A549 (cell line): ENCODE measurements around the gene MERTK. TPM values are rescaled to one million over a fixed set of nuclear protein-coding genes. Genes with fewer than 3 reads are reported as not detected.

Source experiments
- ATAC-seq, 2 experiments: fragments of 200-7000 bp in 1 of 2; fragments of >200 bp in 1 of 2; cut with Nextera tagmentation in 1 of 2; cut with Tn5 transposase in 1 of 2; 3 replicates each; pipeline versions ENCODE4 v1.8.0 to v1.9.1; 2018 to 2020; ENCODE audit warnings: mild to moderate bottlenecking in 1 of 2, moderate library complexity in 1 of 2
- CTCF ChIA-PET: fragments of 300-600 bp; sonication (Branson Sonifier 250); formaldehyde crosslinking; extraction: SDS; loops from one replicate; lab custom pipeline; 2021; ENCODE audit warnings: antibody characterized with exemption, inconsistent platforms; lab: Yijun Ruan, JAX
- POLR2A ChIA-PET: fragments of 350-600 bp; formaldehyde crosslinking; extraction: SDS; loops from one replicate; lab custom pipeline; 2021; ENCODE audit warnings: antibody characterized with exemption, inconsistent platforms; lab: Yijun Ruan, JAX
- DNase-seq, 2 experiments: peaks; one replicate each; pipeline versions ENCODE4 v3.0.0 to v3.0.0-alpha.2; 2011 to 2016; ENCODE audit warnings: low read depth in 1 of 2, low spot score in 1 of 2
- FAIRE-seq: peaks from 2 replicates; lab custom pipeline; 2011; peaks lifted over from hg19 to GRCh38; lab: Jason Lieb, UNC
- H3K27ac ChIP-seq, 2 experiments: fragments of >200 bp; sonication (Bioruptor Twin); formaldehyde crosslinking; 3 replicates each; pipeline ENCODE4 v1.5.1; 2016 to 2017
- H3K4me1 ChIP-seq: fragments of >200 bp; sonication (Bioruptor Twin); formaldehyde crosslinking; 3 replicates; pipeline ENCODE4 v1.6.1; 2016
- H3K4me2 ChIP-seq: fragments of >200 bp; sonication (Bioruptor Twin); formaldehyde crosslinking; 3 replicates; pipeline ENCODE4 v1.6.1; 2016
- H3K4me3 ChIP-seq: fragments of >200 bp; sonication (Bioruptor Twin); formaldehyde crosslinking; 3 replicates; pipeline ENCODE4 v1.5.1; 2016
- H3K9me3 ChIP-seq: fragments of >200 bp; sonication (Bioruptor Twin); formaldehyde crosslinking; 3 replicates; pipeline ENCODE4 v1.6.1; 2016
- BHLHE40 ChIP-seq: IDR thresholded peaks from 2 replicates; pipeline ENCODE4 v1.6.1; 2012; ENCODE audit warnings: low read depth, low read length, inconsistent platforms
- CHD4 ChIP-seq: fragments of 200-600 bp; sonication (generic); IDR thresholded peaks from 2 replicates; pipeline ENCODE4 v1.6.1; 2016; ENCODE audit warnings: antibody characterized with exemption, mild to moderate bottlenecking, borderline replicate concordance
- ELK1 ChIP-seq: fragments of 150-350 bp; IDR thresholded peaks from 2 replicates; pipeline ENCODE4 v1.6.1; 2014; ENCODE audit warnings: low read depth, mild to moderate bottlenecking, low read length
- EP300 ChIP-seq, 2 experiments: fragments of >200 bp; sonication (Bioruptor Twin); formaldehyde crosslinking; IDR thresholded peaks; 2 replicates in 1 of 2; 3 replicates in 1 of 2; pipeline ENCODE4 v1.6.1; 2016 to 2017
- ESRRA ChIP-seq: fragments of 150-350 bp; IDR thresholded peaks from 2 replicates; pipeline ENCODE4 v1.6.1; 2014; ENCODE audit warnings: mild to moderate bottlenecking, low read length, borderline replicate concordance
- FOSB ChIP-seq: fragments of 250-450 bp; sonication (Bioruptor Pico); IDR thresholded peaks from 2 replicates; pipeline ENCODE4 v1.5.0; 2020; ENCODE audit warnings: mild to moderate bottlenecking, moderate library complexity
- HDAC2 ChIP-seq: fragments of 200-600 bp; sonication (generic); IDR thresholded peaks from 2 replicates; pipeline ENCODE4 v1.6.1; 2016
- HOXB13 ChIP-seq: fragments of 250-450 bp; sonication (Bioruptor Pico); IDR thresholded peaks from 2 replicates; pipeline ENCODE4 v1.5.0; 2020; ENCODE audit warnings: low read depth, mild to moderate bottlenecking, moderate library complexity
- JUNB ChIP-seq: fragments of >200 bp; sonication (Bioruptor Twin); formaldehyde crosslinking; IDR thresholded peaks from 2 replicates; pipeline ENCODE4 v1.6.1; 2016
- KDM5A ChIP-seq: fragments of 200-600 bp; sonication (generic); IDR thresholded peaks from 2 replicates; pipeline ENCODE4 v1.6.1; 2016; ENCODE audit warnings: antibody characterized with exemption, mild to moderate bottlenecking
- MAFK ChIP-seq: fragments of 450-650 bp; IDR thresholded peaks from 2 replicates; pipeline ENCODE4 v1.6.1; 2014; ENCODE audit not compliant: partially characterized antibody
- NR3C1 ChIP-seq: fragments of >200 bp; sonication (Bioruptor Twin); formaldehyde crosslinking; IDR thresholded peaks from 3 replicates; pipeline ENCODE4 v1.6.1; 2017
- RAD21 ChIP-seq, 2 experiments: fragments of >200 bp in 1 of 2; sonication (Bioruptor Twin) in 1 of 2; formaldehyde crosslinking in 1 of 2; IDR thresholded peaks in 1 of 2; conservative IDR thresholded peaks in 1 of 2; 2 replicates in 1 of 2; 3 replicates in 1 of 2; pipeline ENCODE4 v1.6.1; 2012 to 2018; ENCODE audit warnings: inconsistent platforms in 1 of 2
- RARB ChIP-seq: fragments of 250-450 bp; sonication (Bioruptor Pico); IDR thresholded peaks from 2 replicates; pipeline ENCODE4 v1.8.0; 2021; ENCODE audit warnings: mild to moderate bottlenecking, moderate library complexity
- RFX5 ChIP-seq: fragments of 450-650 bp; IDR thresholded peaks from 2 replicates; pipeline ENCODE4 v1.7.1; 2014; ENCODE audit warnings: antibody characterized with exemption, mild to moderate bottlenecking, moderate library complexity
- SMC3 ChIP-seq: fragments of >200 bp; sonication (Bioruptor Twin); formaldehyde crosslinking; IDR thresholded peaks from 3 replicates; pipeline ENCODE4 v1.6.1; 2018; ENCODE audit warnings: inconsistent platforms
- TFCP2L1 ChIP-seq: fragments of 250-450 bp; sonication (Bioruptor Pico); IDR thresholded peaks from 2 replicates; pipeline ENCODE4 v1.5.0; 2021; ENCODE audit warnings: mild to moderate bottlenecking
- USF2 ChIP-seq: fragments of 450-650 bp; IDR thresholded peaks from 2 replicates; pipeline ENCODE4 v1.6.1; 2014; ENCODE audit warnings: antibody characterized with exemption
- ZFP36 ChIP-seq: fragments of 450-650 bp; IDR thresholded peaks from 2 replicates; pipeline ENCODE4 v1.6.1; 2014; ENCODE audit warnings: borderline replicate concordance; ENCODE audit not compliant: partially characterized antibody
- ZNF302 ChIP-seq: fragments of 250-450 bp; sonication (Bioruptor Pico); IDR thresholded peaks from 2 replicates; pipeline ENCODE4 v1.9.0; 2021; ENCODE audit warnings: inconsistent platforms, mild to moderate bottlenecking, moderate library complexity
- WGBS: methylation state at CpG from one replicate; pipeline ENCODE4 v1.1.6; 2017; ENCODE audit errors: missing lambda C conversion rate; 5-methylcytosine and 5-hydroxymethylcytosine counted together
- polyA plus RNA-seq, 4 experiments: library from polyadenylated mRNA; depleted of rRNA in 3 of 4; stranded (reverse); fragments of >200 nt; fragmentation: RNase III in 1 of 4; extraction: RNeasy Plus Mini Kit Qiagen cat#74134 plus additional on column Dnase treatment in 1 of 4; gene quantifications; 2 replicates in 3 of 4; 3 replicates in 1 of 4; pipeline ENCODE4 v1.2.3, GENCODE V29; 2011 to 2017
- TF ChIP-seq, protein P1 (sequence below): fragments of >200 bp; sonication (Bioruptor Twin); formaldehyde crosslinking; IDR thresholded peaks from 3 replicates; pipeline ENCODE4 v1.5.1; 2016
- TF ChIP-seq, protein P2 (sequence below): fragments of 250-450 bp; sonication (Bioruptor Pico); IDR thresholded peaks from 2 replicates; pipeline ENCODE4 v1.5.0; 2021; ENCODE audit warnings: mild to moderate bottlenecking, moderate library complexity, borderline replicate concordance

The MERTK gene
- polyA plus RNA-seq, 2 of the 4 experiments (the other 2 are of a cell fraction), result 1.4 to 4.0 TPM

DNA sequence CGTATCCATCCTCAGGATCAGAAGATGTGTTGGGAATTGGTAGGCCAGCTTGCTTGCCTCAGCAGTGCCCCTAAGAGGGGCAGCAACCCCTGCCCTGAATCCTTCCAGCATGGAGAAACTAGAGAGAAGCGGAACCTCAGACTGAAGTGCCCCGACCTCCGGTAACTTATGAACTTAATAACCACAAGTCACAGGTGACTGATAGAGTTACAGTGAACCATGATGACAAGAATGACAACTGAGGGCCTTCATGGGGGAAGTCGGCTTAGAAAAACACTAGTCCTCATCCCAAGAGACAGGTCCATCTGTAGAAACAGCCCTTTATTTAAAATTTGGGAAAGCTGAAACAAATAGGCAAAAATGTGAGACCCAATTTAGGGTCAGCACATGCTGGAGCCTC is 114.1 kb downstream of the MERTK start:
- no peak for ATAC-seq
- no peak for TF ChIP-seq RAD21 (conservative IDR thresholded peaks at IDR 0.05 in 1 of 2, IDR thresholded peaks at IDR 0.05 in 1 of 2)
- TF ChIP-seq JUNB, result no peak
- no peak for TF ChIP-seq BHLHE40
- no peak for TF ChIP-seq USF2
- DNase-seq, result no peak
- no peak overlapping the region for H3K4me2 ChIP-seq
- peaks cover 4% of the 10 kb centered on the region; the same call in 1 of the 3 replicates for H3K4me1 ChIP-seq
- no peak overlapping the region for H3K4me3 ChIP-seq
- no peaks in the 10 kb centered on the region for H3K9me3 ChIP-seq
- 83% methylated on average over 5 of the region's 5 CpGs for WGBS
- ChIA-PET POLR2A (no interaction called here), CTCF (no interaction called here)
- no peak overlapping the region for H3K27ac ChIP-seq
- no peak for FAIRE-seq

GRCh38 chr2:112018846-112019245 is 120.4 kb downstream of the MERTK start:
- no peak for ATAC-seq
- DNase-seq, result no peak
- no peak for TF ChIP-seq EP300 (IDR thresholded peaks at IDR 0.05)
- Histone ChIP-seq H3K4me2 (no peak overlapping the region), H3K4me3 (no peak overlapping the region), H3K9me3 (no peaks in the 10 kb centered on the region), H3K27ac (no peak overlapping the region), H3K4me1 (peaks cover 4% of the 10 kb centered on the region; the same call in 1 of the 3 replicates)
- ChIA-PET CTCF (no interaction called here), POLR2A (no interaction called here)
- 76% methylated on average over 8 of the region's 8 CpGs for WGBS
- FAIRE-seq, result no peak

- TF ChIP-seq ZFP36 (no peak), TFCP2L1 (CRISPR knock-in tag) (no peak)
- DNase-seq (no peak), ATAC-seq (no peak), FAIRE-seq (no peak)
- Histone ChIP-seq H3K4me2 (no peak overlapping the region), H3K9me3 (no peaks in the 10 kb centered on the region), H3K4me1 (peaks cover 4% of the 10 kb centered on the region; the same call in 1 of the 3 replicates), H3K27ac (no peak overlapping the region), H3K4me3 (no peak overlapping the region)
- CTCF ChIA-PET, result interaction anchor here (0.9 to 1.2 kb wide), 3 partner anchors 28 to 131 kb away, joined by 3 to 5 read pairs (median 3); no protein-coding TSS in a partner anchor
- POLR2A ChIA-PET, result no interaction called here
- WGBS, result 68% methylated on average over 4 of the region's 4 CpGs
These were observed 121.2 kb downstream of the MERTK start for GRCh38 chr2:112019569-112019982.

- Histone ChIP-seq H3K4me2 (no peak overlapping the region), H3K4me1 (no peaks in the 10 kb centered on the region; the same call in 2 of the 3 replicates), H3K27ac (no peak overlapping the region), H3K9me3 (no peaks in the 10 kb centered on the region), H3K4me3 (no peak overlapping the region)
- TF ChIP-seq ELK1, result no peak
- TF ChIP-seq CHD4, result no peak
- no peak for TF ChIP-seq NR3C1
- TF ChIP-seq MAFK, result no peak
- TF ChIP-seq RFX5, result no peak
- TF ChIP-seq JUNB, result no peak
- TF ChIP-seq HDAC2, result no peak
- TF ChIP-seq KDM5A, result no peak
- DNase-seq (no peak), FAIRE-seq (no peak), ATAC-seq (peak; percentile 68 to 70; a peak in 4 of 6 replicates)
- ChIA-PET CTCF (interaction anchor here (1.2 kb wide), 1 partner anchor 27 kb away, joined by 5 read pairs; no protein-coding TSS in a partner anchor), POLR2A (no interaction called here)
- WGBS, result 97% methylated on average over 3 of the region's 3 CpGs
These were observed 122.2 kb downstream of the MERTK start for GRCh38 chr2:112020561-112020960.

DNA sequence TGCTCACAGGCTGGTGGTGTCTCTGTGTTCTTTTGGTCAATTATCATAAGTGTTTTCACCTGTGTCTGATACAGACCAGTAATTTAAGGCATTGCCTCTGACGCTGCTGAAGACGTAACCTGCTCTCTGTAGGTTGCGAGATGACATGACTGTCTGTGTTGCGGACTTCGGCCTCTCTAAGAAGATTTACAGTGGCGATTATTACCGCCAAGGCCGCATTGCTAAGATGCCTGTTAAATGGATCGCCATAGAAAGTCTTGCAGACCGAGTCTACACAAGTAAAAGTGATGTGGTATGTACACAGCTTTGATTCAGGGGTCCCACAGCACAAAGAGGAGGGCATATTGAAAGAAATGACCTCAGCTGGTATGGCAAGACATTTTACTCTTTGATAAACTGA is 122.9 kb downstream of the MERTK start:
- Histone ChIP-seq H3K4me1 (no peaks in the 10 kb centered on the region), H3K4me3 (no peak overlapping the region), H3K9me3 (no peaks in the 10 kb centered on the region), H3K4me2 (no peak overlapping the region), H3K27ac (no peak overlapping the region)
- ChIA-PET POLR2A (no interaction called here), CTCF (interaction anchor here (0.8 kb wide), 1 partner anchor 134 kb away, joined by 4 read pairs; no protein-coding TSS in a partner anchor)
- DNase-seq (no peak), ATAC-seq (no peak), FAIRE-seq (no peak)
- WGBS, result 86% methylated on average over 10 of the region's 10 CpGs
- TF ChIP-seq SMC3 (no peak), HOXB13 (CRISPR knock-in tag) (no peak), FOSB (CRISPR knock-in tag) (no peak), RARB (CRISPR knock-in tag) (no peak), KDM5A (no peak), ESRRA (no peak), RAD21 (conservative IDR thresholded peaks at IDR 0.05 in 1 of 2, IDR thresholded peaks at IDR 0.05 in 1 of 2) (no peak), ZNF302 (CRISPR knock-in tag) (no peak)
- TF ChIP-seq, protein P1, sequence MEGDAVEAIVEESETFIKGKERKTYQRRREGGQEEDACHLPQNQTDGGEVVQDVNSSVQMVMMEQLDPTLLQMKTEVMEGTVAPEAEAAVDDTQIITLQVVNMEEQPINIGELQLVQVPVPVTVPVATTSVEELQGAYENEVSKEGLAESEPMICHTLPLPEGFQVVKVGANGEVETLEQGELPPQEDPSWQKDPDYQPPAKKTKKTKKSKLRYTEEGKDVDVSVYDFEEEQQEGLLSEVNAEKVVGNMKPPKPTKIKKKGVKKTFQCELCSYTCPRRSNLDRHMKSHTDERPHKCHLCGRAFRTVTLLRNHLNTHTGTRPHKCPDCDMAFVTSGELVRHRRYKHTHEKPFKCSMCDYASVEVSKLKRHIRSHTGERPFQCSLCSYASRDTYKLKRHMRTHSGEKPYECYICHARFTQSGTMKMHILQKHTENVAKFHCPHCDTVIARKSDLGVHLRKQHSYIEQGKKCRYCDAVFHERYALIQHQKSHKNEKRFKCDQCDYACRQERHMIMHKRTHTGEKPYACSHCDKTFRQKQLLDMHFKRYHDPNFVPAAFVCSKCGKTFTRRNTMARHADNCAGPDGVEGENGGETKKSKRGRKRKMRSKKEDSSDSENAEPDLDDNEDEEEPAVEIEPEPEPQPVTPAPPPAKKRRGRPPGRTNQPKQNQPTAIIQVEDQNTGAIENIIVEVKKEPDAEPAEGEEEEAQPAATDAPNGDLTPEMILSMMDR, result no peak
- TF ChIP-seq, protein P2, sequence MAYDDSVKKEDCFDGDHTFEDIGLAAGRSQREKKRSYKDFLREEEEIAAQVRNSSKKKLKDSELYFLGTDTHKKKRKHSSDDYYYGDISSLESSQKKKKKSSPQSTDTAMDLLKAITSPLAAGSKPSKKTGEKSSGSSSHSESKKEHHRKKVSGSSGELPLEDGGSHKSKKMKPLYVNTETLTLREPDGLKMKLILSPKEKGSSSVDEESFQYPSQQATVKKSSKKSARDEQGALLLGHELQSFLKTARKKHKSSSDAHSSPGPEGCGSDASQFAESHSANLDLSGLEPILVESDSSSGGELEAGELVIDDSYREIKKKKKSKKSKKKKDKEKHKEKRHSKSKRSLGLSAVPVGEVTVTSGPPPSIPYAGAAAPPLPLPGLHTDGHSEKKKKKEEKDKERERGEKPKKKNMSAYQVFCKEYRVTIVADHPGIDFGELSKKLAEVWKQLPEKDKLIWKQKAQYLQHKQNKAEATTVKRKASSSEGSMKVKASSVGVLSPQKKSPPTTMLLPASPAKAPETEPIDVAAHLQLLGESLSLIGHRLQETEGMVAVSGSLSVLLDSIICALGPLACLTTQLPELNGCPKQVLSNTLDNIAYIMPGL, result no peak
